GM10248 (cell line): ENCODE data around the gene GSTT4.
"Not testable (repeated sequence)": the region's sequence is repeated elsewhere in the genome, so short reads cannot be mapped to it uniquely, and the experiment has no call there.

Experiments
- CTCF ChIA-PET: fragments of 300-600 bp; sonication (Branson Sonifier 250); formaldehyde crosslinking; extraction: SDS; loops from one replicate; lab custom pipeline; 2021; ENCODE audit warnings: antibody characterized with exemption; lab: Yijun Ruan, JAX
- POLR2A ChIA-PET: fragments of 350-650 bp; sonication (Branson Sonifier 250); formaldehyde crosslinking; extraction: SDS; loops from one replicate; lab custom pipeline; 2020; ENCODE audit warnings: antibody characterized with exemption; lab: Yijun Ruan, JAX
- DNase-seq: peaks from one replicate; pipeline ENCODE4 v3.0.0; 2012; ENCODE audit errors: extremely low spot score
- TF ChIP-seq, protein P1 (sequence below): IDR thresholded peaks from 2 replicates; pipeline ENCODE4 v1.5.1; 2012; ENCODE audit warnings: mild to moderate bottlenecking, low read depth; ENCODE audit errors: extremely low read depth, missing control alignments, control extremely low read depth

GSTT4 gene

DNA sequence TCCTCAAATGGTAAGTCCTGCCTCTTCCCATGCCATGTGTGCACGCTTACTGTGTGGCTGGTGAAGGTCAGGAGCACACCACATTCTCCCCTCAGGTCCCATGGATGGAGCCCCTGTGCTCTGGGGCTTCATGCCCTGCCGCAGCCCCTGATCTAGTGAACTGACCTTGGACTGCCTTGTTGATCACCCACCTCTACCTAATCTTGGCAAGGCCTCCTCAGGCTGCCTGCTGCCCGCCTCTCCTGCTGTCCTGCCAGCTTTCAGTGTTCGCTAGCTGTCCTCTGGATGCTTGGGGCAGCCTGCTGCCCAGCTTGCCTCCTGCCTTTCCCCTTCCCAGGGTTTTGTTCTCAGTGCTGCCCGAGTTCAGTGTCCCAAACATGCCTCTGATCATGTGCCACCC lies 44.0 kb upstream of the GSTT4 start:
- ChIA-PET CTCF (interaction anchor here (1.6 kb wide), 1 partner anchor 38 kb away, joined by 4 read pairs; the partner anchor contains the start of gene CABIN1), POLR2A (no interaction called here)

GRCh38 chr22:24046024-24046423 lies 40.8 kb upstream of the GSTT4 start:
- CTCF ChIA-PET, result interaction anchor here (1.2 kb wide), 1 partner anchor 13 kb away, joined by 3 read pairs; no protein-coding TSS in a partner anchor
- DNase-seq, result no peak
- POLR2A ChIA-PET, result interaction anchor here (1.0 kb wide), 1 partner anchor 35 kb away, joined by 3 read pairs; the partner anchor contains the start of gene CABIN1
- TF ChIP-seq, protein P1, sequence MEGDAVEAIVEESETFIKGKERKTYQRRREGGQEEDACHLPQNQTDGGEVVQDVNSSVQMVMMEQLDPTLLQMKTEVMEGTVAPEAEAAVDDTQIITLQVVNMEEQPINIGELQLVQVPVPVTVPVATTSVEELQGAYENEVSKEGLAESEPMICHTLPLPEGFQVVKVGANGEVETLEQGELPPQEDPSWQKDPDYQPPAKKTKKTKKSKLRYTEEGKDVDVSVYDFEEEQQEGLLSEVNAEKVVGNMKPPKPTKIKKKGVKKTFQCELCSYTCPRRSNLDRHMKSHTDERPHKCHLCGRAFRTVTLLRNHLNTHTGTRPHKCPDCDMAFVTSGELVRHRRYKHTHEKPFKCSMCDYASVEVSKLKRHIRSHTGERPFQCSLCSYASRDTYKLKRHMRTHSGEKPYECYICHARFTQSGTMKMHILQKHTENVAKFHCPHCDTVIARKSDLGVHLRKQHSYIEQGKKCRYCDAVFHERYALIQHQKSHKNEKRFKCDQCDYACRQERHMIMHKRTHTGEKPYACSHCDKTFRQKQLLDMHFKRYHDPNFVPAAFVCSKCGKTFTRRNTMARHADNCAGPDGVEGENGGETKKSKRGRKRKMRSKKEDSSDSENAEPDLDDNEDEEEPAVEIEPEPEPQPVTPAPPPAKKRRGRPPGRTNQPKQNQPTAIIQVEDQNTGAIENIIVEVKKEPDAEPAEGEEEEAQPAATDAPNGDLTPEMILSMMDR, result no peak

More for the DNA sequence above, 44.0 kb upstream of the GSTT4 start:
- TF ChIP-seq, protein P1, result no peak
- DNase-seq, result no peak

DNA sequence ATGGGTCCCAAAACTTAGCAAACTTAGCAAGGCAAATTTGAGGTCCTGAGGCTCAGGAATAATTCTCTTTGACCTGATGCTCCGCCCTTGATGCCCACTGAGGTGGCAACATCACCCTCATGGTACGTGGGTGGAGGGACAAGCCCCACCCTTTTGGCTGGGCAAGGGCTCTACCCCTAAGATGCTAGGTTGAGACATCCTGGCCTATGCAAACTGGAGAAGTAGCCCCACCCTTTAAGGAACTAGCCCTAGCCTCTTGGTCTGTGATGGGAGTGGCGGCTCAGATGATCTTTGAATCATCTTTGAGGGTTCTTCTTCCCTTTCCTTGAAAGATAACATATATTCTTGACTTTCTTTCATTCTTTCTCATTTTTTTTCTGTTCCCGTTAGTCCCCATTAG lies 38.7 kb upstream of the GSTT4 start:
- TF ChIP-seq, protein P1, result no peak
- ChIA-PET POLR2A (no interaction called here), CTCF (no interaction called here)
- no peak for DNase-seq

DNA sequence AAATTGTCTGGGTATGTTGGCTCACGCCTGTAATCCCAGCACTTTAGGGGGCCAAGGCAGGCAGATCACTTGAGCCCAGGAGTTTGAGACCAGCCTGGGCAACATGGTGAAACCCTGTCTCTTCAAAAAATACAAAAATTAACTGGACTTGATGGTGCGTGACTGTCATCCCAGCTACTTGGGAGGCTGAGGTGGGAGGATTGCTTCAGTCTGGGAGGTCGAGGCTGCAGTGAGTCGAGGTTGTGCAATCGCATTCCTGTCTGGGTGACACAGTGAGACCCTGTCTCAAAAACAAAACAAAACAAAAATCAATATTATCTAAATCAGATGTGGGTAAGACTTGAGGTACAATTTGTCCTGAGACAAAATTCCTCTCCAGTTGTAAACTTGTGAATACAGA lies 38.2 kb upstream of the GSTT4 start:
- CTCF ChIA-PET, DNase-seq, POLR2A ChIA-PET: not testable (repeated sequence)

DNA sequence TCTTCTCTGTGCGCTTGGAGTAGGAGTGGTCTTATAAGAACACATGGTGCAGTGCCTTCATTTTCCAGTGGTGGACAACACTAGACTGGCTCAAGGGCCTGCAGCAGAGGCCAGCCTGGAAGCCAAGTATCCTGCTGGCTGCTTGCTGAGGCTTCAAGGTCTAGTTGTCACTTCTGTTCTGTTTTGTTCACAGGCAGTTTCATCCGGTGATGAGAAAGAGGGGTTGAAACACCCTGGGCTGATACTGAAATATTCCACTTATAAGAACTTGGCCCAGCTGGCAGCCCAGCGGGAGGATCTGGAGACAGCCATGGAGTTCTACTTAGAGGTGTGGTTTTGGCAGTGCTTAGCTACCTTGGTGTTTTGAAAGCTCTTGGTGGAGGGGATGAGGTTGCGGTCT lies 35.7 kb upstream of the GSTT4 start:
- ChIA-PET POLR2A (no interaction called here), CTCF (interaction anchor here (1.3 kb wide), 2 partner anchors 10 to 11 kb away, joined by 3 read pairs; no protein-coding TSS in a partner anchor)
- TF ChIP-seq, protein P1, result no peak
- no peak for DNase-seq

DNA sequence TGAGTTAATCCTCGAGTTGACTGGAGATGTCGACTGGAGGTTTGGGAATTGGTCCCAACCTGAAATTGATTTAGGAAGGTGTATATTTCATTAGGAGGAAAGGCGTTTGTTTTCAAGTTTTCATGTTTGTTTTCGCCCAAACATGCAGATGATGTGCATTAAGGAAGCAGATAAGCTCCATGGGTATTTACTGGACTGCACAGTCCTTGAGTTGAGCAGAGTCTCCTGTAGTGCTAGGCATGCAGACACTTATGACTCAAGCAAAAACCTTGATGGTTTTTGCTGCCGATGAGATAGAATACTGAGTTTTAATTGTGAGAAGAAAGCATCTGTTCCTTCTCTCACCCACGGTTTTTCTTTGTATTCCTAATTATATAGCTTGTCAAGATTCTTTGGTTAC lies 33.8 kb upstream of the GSTT4 start:
- no peak for DNase-seq
- ChIA-PET CTCF (interaction anchor here (1.3 to 3.5 kb wide), 3 partner anchors 27 to 29 kb away, joined by 3 to 10 read pairs (median 5); partner anchors contain the start of gene CABIN1), POLR2A (no interaction called here)
- TF ChIP-seq, protein P1, result no peak
